Kidney (tissue), 14 donors: ENCODE measurements around the gene IGF1. TPM values are rescaled to one million over a fixed set of nuclear protein-coding genes. Genes with fewer than 3 reads are reported as not detected.

Experiments
- DNase-seq, 5 donors: peaks; one replicate each; pipeline ENCODE4 v3.0.0-alpha.2; 2013 to 2020
- FAIRE-seq: peaks from 2 replicates; lab custom pipeline; 2012; peaks lifted over from hg19 to GRCh38; lab: Jason Lieb, UNC
- H3K27ac ChIP-seq, 2 donors: one replicate each; pipeline ENCODE4 v1.7.0; 2013; ENCODE audit warnings: low read depth in 2 of 2, low read length in 2 of 2, inconsistent platforms in 1 of 2
- H3K27me3 ChIP-seq: one replicate; pipeline ENCODE4 v1.7.1; 2013; ENCODE audit warnings: low read length, inconsistent platforms; ENCODE audit not compliant: control insufficient read depth, insufficient read depth
- H3K36me3 ChIP-seq, 3 donors: one replicate each; pipeline versions ENCODE4 v1.7.0 to v1.7.1; 2013; ENCODE audit warnings: low read length in 3 of 3, control low read depth in 1 of 3, inconsistent platforms in 1 of 3; ENCODE audit not compliant: insufficient read depth in 3 of 3, control insufficient read depth in 2 of 3
- H3K4me1 ChIP-seq, 3 donors: one replicate each; pipeline versions ENCODE4 v1.7.0 to v1.7.1; 2013; ENCODE audit warnings: low read length in 3 of 3, inconsistent platforms in 1 of 3, low read depth in 1 of 3; ENCODE audit not compliant: control insufficient read depth in 2 of 3, insufficient read depth in 2 of 3
- H3K4me3 ChIP-seq, 3 donors: one replicate each; pipeline versions ENCODE4 v1.7.0 to v1.8.1; 2013; ENCODE audit warnings: low read length in 3 of 3, control low read depth in 1 of 3, inconsistent platforms in 1 of 3
- H3K9ac ChIP-seq, 3 donors: one replicate each; pipeline versions ENCODE4 v1.7.0 to v1.7.1; 2013; ENCODE audit warnings: low read length in 3 of 3, control low read depth in 1 of 3, inconsistent platforms in 1 of 3
- H3K9me3 ChIP-seq, 3 donors: one replicate each; pipeline versions ENCODE4 v1.7.0 to v1.7.1; 2013; ENCODE audit warnings: low read length in 3 of 3, control low read depth in 1 of 3, inconsistent platforms in 1 of 3; ENCODE audit not compliant: control insufficient read depth in 2 of 3, insufficient read depth in 1 of 3
- CTCF ChIP-seq: IDR thresholded peaks from 3 replicates; pipeline ENCODE4 v1.5.1; 2012; ENCODE audit warnings: mild to moderate bottlenecking, moderate library complexity, borderline replicate concordance; ENCODE audit not compliant: insufficient read depth; ENCODE audit errors: extremely low read depth
- intact Hi-C: fragments of 100-400 bp; cut with DNase I; formaldehyde crosslinking; loops from one replicate; pipeline ENCODE4 v1.11.1; 2022
- polyA plus RNA-seq: library from polyadenylated mRNA; stranded (reverse); fragments of 350-450 nt; fragmentation: Illumina TruSeq; extraction: RNeasy Lipid Tissue Mini Kit (QIAGEN cat#74804); gene quantifications from one replicate; pipeline ENCODE4 v1.2.3, GENCODE V29; 2014; ENCODE audit warnings: low read depth, low replicate concordance; ENCODE audit not compliant: insufficient read depth
- total RNA-seq: library from RNA; stranded (reverse); fragmentation: NEBNext Ultra II Directional; extraction: Animal tissue kit (Norgen Biotek cat#: 25700); gene quantifications from one replicate; pipeline ENCODE4 v1.2.1, GENCODE V29; 2021
- donor health status: control.
- donor health status: control.
- donor health status: control.
- donor health status: control.
- donor health status: control.
- donor health status: DM: yes; HTN: yes; CAD: no.
- donor health status: Normal renal cell carcinoma (clear cell type).

IGF1 gene
- total and polyA plus RNA-seq, 2 donors from 2014 or later = 0.71 to 7.2 TPM

- FAIRE-seq = no peak
- H3K27me3 ChIP-seq = no peaks in the 10 kb centered on the region
- no peak overlapping the region for H3K9ac ChIP-seq
- H3K4me3 ChIP-seq = no peak overlapping the region
- intact Hi-C loops = no loop called here
- no peak for TF ChIP-seq CTCF
- H3K27ac ChIP-seq = no peak overlapping the region
- DNase-seq = no peak
- H3K36me3 ChIP-seq = no peaks in the 10 kb centered on the region
- H3K4me1 ChIP-seq = no peaks in the 10 kb centered on the region
- H3K9me3 ChIP-seq = no peaks in the 10 kb centered on the region
These were observed 17.4 kb upstream of the IGF1 start for GRCh38 chr12:102497743-102498142.

DNA sequence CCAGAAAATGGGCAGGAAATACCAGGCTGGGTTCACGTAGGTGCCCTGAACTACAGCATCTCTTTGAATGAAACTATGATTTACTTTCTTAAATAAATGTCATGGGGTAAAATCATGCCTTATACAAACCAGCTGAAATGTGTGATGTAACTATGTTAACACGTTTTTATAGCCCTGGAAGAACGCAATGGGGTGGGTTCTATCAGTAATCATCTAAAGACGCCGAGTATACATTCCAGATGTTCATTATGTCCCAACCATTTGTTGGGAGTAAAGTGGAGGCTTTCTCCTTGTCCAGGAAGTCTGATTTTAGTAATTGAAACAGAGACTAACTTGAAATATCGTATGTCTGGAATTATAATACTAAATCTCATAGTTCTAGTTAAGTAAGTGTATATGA, 16.2 kb upstream of the IGF1 start:
- Histone ChIP-seq H3K9me3 (no peaks in the 10 kb centered on the region), H3K4me3 (no peak overlapping the region), H3K27me3 (no peaks in the 10 kb centered on the region), H3K36me3 (no peaks in the 10 kb centered on the region), H3K27ac (no peak overlapping the region), H3K4me1 (no peaks in the 10 kb centered on the region), H3K9ac (no peak overlapping the region)
- intact Hi-C loops = no loop called here
- TF ChIP-seq CTCF = no peak
- DNase-seq (no peak), FAIRE-seq (no peak)

- DNase-seq = no peak
- no peak for TF ChIP-seq CTCF
- no peaks in the 10 kb centered on the region for H3K9me3 ChIP-seq
- no peaks in the 10 kb centered on the region for H3K36me3 ChIP-seq
- no peak for FAIRE-seq
- no peak overlapping the region for H3K4me3 ChIP-seq
- H3K27me3 ChIP-seq = no peaks in the 10 kb centered on the region
- H3K27ac ChIP-seq = no peak overlapping the region
- intact Hi-C loops = no loop called here
- peaks cover 0 to 2% (median 0%) of the 10 kb centered on the region in 3 donors for H3K4me1 ChIP-seq
- H3K9ac ChIP-seq = no peak overlapping the region
These were observed 6.9 kb upstream of the IGF1 start for GRCh38 chr12:102487226-102487625.

- no peak for DNase-seq
- Histone ChIP-seq H3K9ac (no peak overlapping the region), H3K27ac (no peak overlapping the region), H3K4me3 (no peak overlapping the region), H3K4me1 (peaks cover 0 to 2% (median 0%) of the 10 kb centered on the region in 3 donors), H3K27me3 (no peaks in the 10 kb centered on the region), H3K36me3 (no peaks in the 10 kb centered on the region), H3K9me3 (no peaks in the 10 kb centered on the region)
- no peak for FAIRE-seq
- intact Hi-C loops = no loop called here
- TF ChIP-seq CTCF = no peak
These were observed 5.8 kb upstream of the IGF1 start for GRCh38 chr12:102486153-102486552.
